Astrocyte (in vitro differentiated cells and primary cell): ENCODE results near the gene PAIP2B. TPM values are rescaled to one million over a fixed set of nuclear protein-coding genes. Genes with fewer than 3 reads are reported as not detected.

Source experiments
- DNase-seq: peaks from one replicate; pipeline ENCODE4 v3.0.0-alpha.2; 2010; ENCODE audit warnings: low read depth
- FAIRE-seq: peaks from 2 replicates; lab custom pipeline; 2011; peaks lifted over from hg19 to GRCh38; lab: Jason Lieb, UNC
- H2AFZ ChIP-seq: 2 replicates; pipeline ENCODE4 v1.6.0; 2012; ENCODE audit warnings: low read depth, low read length, inconsistent platforms
- H3K27ac ChIP-seq: 2 replicates; pipeline ENCODE4 v1.5.1; 2011; ENCODE audit warnings: low read depth, low read length, inconsistent platforms
- H3K27me3 ChIP-seq: 2 replicates; pipeline ENCODE4 v1.6.0; 2011; ENCODE audit warnings: low read length, inconsistent platforms; ENCODE audit not compliant: insufficient read depth
- H3K36me3 ChIP-seq: 2 replicates; pipeline ENCODE4 v1.5.1; 2011; ENCODE audit warnings: low read length, inconsistent platforms; ENCODE audit not compliant: insufficient read depth
- H3K4me1 ChIP-seq: 2 replicates; pipeline ENCODE4 v1.5.1; 2011; ENCODE audit warnings: low read length, inconsistent platforms; ENCODE audit not compliant: insufficient read depth
- H3K4me2 ChIP-seq: 2 replicates; pipeline ENCODE4 v1.6.0; 2012; ENCODE audit warnings: low read length, inconsistent platforms
- H3K4me3 ChIP-seq: 2 replicates; pipeline ENCODE4 v1.5.1; 2011; ENCODE audit warnings: low read depth, mild to moderate bottlenecking, low read length, inconsistent platforms; ENCODE audit not compliant: insufficient read depth
- H3K79me2 ChIP-seq: 2 replicates; pipeline ENCODE4 v1.6.0; 2012; ENCODE audit warnings: mild to moderate bottlenecking, low read length, inconsistent platforms; ENCODE audit not compliant: insufficient read depth
- H3K9ac ChIP-seq: 2 replicates; pipeline ENCODE4 v1.6.0; 2012; ENCODE audit warnings: mild to moderate bottlenecking, low read length, inconsistent platforms
- H3K9me3 ChIP-seq: 2 replicates; pipeline ENCODE4 v1.5.1; 2012; ENCODE audit warnings: low read depth, mild to moderate bottlenecking, low read length, inconsistent platforms; ENCODE audit not compliant: insufficient read depth
- H4K20me1 ChIP-seq: 2 replicates; pipeline ENCODE4 v1.6.0; 2012; ENCODE audit warnings: low read length, inconsistent platforms; ENCODE audit not compliant: insufficient read depth
- H3K27ac Mint-ChIP-seq: one replicate; pipeline ENCODE4 v1.8.0; 2021; ENCODE audit warnings: mild to moderate bottlenecking, mixed read lengths; ENCODE audit not compliant: unreplicated experiment
- H3K27me3 Mint-ChIP-seq: one replicate; pipeline ENCODE4 v1.8.0; 2021; ENCODE audit warnings: low read depth, mixed read lengths; ENCODE audit not compliant: unreplicated experiment
- H3K36me3 Mint-ChIP-seq: one replicate; pipeline ENCODE4 v1.8.0; 2021; ENCODE audit warnings: low read depth, mixed read lengths; ENCODE audit not compliant: unreplicated experiment
- H3K4me1 Mint-ChIP-seq: one replicate; pipeline ENCODE4 v1.8.0; 2021; ENCODE audit warnings: low read depth, mixed read lengths; ENCODE audit not compliant: unreplicated experiment
- H3K4me3 Mint-ChIP-seq: one replicate; pipeline ENCODE4 v1.8.0; 2021; ENCODE audit warnings: mild to moderate bottlenecking, moderate library complexity, mixed read lengths; ENCODE audit not compliant: unreplicated experiment
- H3K9me3 Mint-ChIP-seq: one replicate; pipeline ENCODE4 v1.8.0; 2021; ENCODE audit warnings: mild to moderate bottlenecking, mixed read lengths; ENCODE audit not compliant: unreplicated experiment
- EZH2 ChIP-seq: IDR thresholded peaks from 2 replicates; pipeline ENCODE4 v1.6.1; 2012; ENCODE audit warnings: mild to moderate bottlenecking, low read length, inconsistent platforms; ENCODE audit not compliant: insufficient read depth
- total RNA-seq: library from RNA; stranded (reverse); gene quantifications from 2 replicates; pipeline ENCODE4 v1.2.1, GENCODE V29; 2021
- TF ChIP-seq, protein P1 (sequence below): IDR thresholded peaks from 2 replicates; pipeline ENCODE4 v1.5.1; 2011; ENCODE audit warnings: low read depth, mild to moderate bottlenecking, inconsistent platforms, low read length, moderate library complexity; ENCODE audit not compliant: insufficient read depth

PAIP2B gene
- total RNA-seq, 1 donor from 2014 or later, result 1.7 TPM

DNA sequence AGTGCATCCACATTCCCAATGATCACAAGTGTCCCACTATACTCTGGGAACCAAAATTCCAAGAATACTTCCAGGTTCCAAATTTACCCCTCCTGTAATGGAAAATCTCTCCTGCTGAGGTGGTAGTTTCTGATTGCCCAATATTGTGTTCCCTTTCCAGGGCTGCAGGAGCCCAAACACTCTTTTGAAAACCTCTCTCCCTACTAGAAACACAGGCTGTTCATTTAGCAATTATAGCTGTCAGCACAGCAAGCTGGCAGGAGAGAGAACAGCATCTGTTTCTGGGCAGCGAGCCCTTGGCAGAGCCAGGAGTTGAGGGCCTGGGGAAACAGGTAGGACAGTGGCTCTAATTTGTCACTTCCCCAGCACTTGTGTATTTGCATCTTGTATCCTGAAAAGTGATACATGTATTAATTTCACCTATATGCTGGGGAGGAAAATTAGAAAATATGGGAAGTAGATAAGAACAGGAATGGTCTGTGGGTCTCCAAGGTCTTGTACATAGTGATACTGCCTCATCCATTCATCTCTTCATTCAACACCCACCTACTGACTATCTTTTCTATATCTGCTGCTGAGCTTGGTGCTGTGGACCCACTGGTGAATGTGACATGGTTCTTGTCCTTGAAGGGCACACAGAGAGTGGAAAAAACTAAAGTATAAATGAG, 16.9 kb upstream of the PAIP2B start:
- H3K36me3 Mint-ChIP-seq, result no peaks in the 10 kb centered on the region
- DNase-seq, result no peak
- no peaks in the 10 kb centered on the region for H3K36me3 ChIP-seq
- H3K4me3 Mint-ChIP-seq, result no peak overlapping the region
- peaks cover 12% of the 10 kb centered on the region for H3K27me3 Mint-ChIP-seq
- no peaks in the 10 kb centered on the region for H3K79me2 ChIP-seq
- no peak overlapping the region for H3K27ac ChIP-seq
- no peak overlapping the region for H3K4me2 ChIP-seq
- H3K27me3 ChIP-seq, result peaks cover 19% of the 10 kb centered on the region
- no peaks in the 10 kb centered on the region for H4K20me1 ChIP-seq
- no peak overlapping the region for H3K9ac ChIP-seq
- no peaks in the 10 kb centered on the region for H3K9me3 ChIP-seq
- no peak for FAIRE-seq
- H2AFZ ChIP-seq, result no peak overlapping the region
- H3K4me3 ChIP-seq, result no peak overlapping the region
- H3K4me1 ChIP-seq, result no peaks in the 10 kb centered on the region
- H3K9me3 Mint-ChIP-seq, result peaks cover 6% of the 10 kb centered on the region
- no peak for TF ChIP-seq EZH2
- TF ChIP-seq, protein P1, sequence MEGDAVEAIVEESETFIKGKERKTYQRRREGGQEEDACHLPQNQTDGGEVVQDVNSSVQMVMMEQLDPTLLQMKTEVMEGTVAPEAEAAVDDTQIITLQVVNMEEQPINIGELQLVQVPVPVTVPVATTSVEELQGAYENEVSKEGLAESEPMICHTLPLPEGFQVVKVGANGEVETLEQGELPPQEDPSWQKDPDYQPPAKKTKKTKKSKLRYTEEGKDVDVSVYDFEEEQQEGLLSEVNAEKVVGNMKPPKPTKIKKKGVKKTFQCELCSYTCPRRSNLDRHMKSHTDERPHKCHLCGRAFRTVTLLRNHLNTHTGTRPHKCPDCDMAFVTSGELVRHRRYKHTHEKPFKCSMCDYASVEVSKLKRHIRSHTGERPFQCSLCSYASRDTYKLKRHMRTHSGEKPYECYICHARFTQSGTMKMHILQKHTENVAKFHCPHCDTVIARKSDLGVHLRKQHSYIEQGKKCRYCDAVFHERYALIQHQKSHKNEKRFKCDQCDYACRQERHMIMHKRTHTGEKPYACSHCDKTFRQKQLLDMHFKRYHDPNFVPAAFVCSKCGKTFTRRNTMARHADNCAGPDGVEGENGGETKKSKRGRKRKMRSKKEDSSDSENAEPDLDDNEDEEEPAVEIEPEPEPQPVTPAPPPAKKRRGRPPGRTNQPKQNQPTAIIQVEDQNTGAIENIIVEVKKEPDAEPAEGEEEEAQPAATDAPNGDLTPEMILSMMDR, result no peak
- no peak overlapping the region for H3K27ac Mint-ChIP-seq
- H3K4me1 Mint-ChIP-seq, result peaks cover 10% of the 10 kb centered on the region

- Histone ChIP-seq H3K4me2 (no peak overlapping the region), H3K27ac (no peak overlapping the region), H3K27me3 (peaks cover 34% of the 10 kb centered on the region), H3K9me3 (no peaks in the 10 kb centered on the region), H3K9ac (no peak overlapping the region), H3K4me1 (no peaks in the 10 kb centered on the region), H3K79me2 (no peaks in the 10 kb centered on the region), H3K4me3 (no peak overlapping the region), H3K36me3 (no peaks in the 10 kb centered on the region), H2AFZ (no peak overlapping the region), H4K20me1 (no peaks in the 10 kb centered on the region)
- no peaks in the 10 kb centered on the region for H3K36me3 Mint-ChIP-seq
- no peak overlapping the region for H3K4me3 Mint-ChIP-seq
- no peak overlapping the region for H3K27ac Mint-ChIP-seq
- FAIRE-seq (no peak), DNase-seq (no peak)
- TF ChIP-seq, protein P1, result no peak
- TF ChIP-seq EZH2, result no peak
- H3K9me3 Mint-ChIP-seq, result peaks cover 3% of the 10 kb centered on the region
- peaks cover 9% of the 10 kb centered on the region for H3K27me3 Mint-ChIP-seq
- H3K4me1 Mint-ChIP-seq, result peaks cover 10% of the 10 kb centered on the region
Observed at GRCh38 chr2:71240794-71241193, 13.9 kb upstream of the PAIP2B start.

- no peaks in the 10 kb centered on the region for H3K36me3 Mint-ChIP-seq
- H4K20me1 ChIP-seq, result no peaks in the 10 kb centered on the region
- H3K36me3 ChIP-seq, result no peaks in the 10 kb centered on the region
- peaks cover 9% of the 10 kb centered on the region for H3K27me3 Mint-ChIP-seq
- no peaks in the 10 kb centered on the region for H3K79me2 ChIP-seq
- no peak for TF ChIP-seq EZH2
- TF ChIP-seq, protein P1, result no peak
- no peak overlapping the region for H3K27ac ChIP-seq
- no peaks in the 10 kb centered on the region for H3K4me1 ChIP-seq
- H3K4me3 Mint-ChIP-seq, result no peak overlapping the region
- no peak overlapping the region for H3K4me2 ChIP-seq
- peaks cover 10% of the 10 kb centered on the region for H3K4me1 Mint-ChIP-seq
- peaks cover 4% of the 10 kb centered on the region for H3K9me3 ChIP-seq
- DNase-seq, result no peak
- H3K9me3 Mint-ChIP-seq, result no peaks in the 10 kb centered on the region
- H3K27me3 ChIP-seq, result peaks cover 30% of the 10 kb centered on the region
- H3K27ac Mint-ChIP-seq, result no peak overlapping the region
- H2AFZ ChIP-seq, result no peak overlapping the region
- no peak overlapping the region for H3K9ac ChIP-seq
- no peak for FAIRE-seq
- no peak overlapping the region for H3K4me3 ChIP-seq
Observed at GRCh38 chr2:71238089-71238488, 11.2 kb upstream of the PAIP2B start.
